ENCODE data around the gene TCF12. TPM values are rescaled to one million over a fixed set of nuclear protein-coding genes. Genes with fewer than 3 reads are reported as not detected.
A peak's percentile ranks its signal among the peaks of the same experiment; 100 is the strongest.

Gene TCF12
- total RNA-seq, 1 donor from 2014 or later, result 78.6 TPM

DNA sequence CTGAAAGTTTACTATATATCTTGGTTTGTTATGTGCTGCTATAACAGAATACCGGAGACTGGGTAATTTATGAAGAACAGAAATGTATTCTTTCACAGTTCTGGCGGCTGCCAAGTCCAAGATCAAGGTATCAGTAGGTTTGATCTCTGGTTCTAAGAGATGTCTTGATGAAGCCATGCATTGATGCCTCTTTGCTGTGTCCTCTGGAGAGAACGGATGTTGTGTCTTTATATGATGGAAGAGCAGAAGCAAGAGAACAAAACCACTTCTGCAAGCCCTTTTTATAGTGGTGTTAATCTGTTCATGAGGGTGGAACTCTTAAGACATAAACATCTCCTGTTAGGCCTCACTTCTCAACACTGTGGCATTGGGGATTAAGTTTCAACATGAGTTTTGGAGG lies 62.7 kb downstream of the TCF12 start:
- DNase-seq, result no peak
- no peak overlapping the region for H3K4me3 Mint-ChIP-seq
- no peaks in the 10 kb centered on the region for H3K27me3 Mint-ChIP-seq
- no peaks in the 10 kb centered on the region for H3K9me3 Mint-ChIP-seq
- H3K27ac Mint-ChIP-seq, result no peak overlapping the region
- H3K36me3 Mint-ChIP-seq (ENCODE audit: low read depth), result no peaks in the 10 kb centered on the region
- intact Hi-C loops (cut with micrococcal nuclease), result loop anchor here (10.0 kb wide), 1 partner anchor 174 kb away; no protein-coding TSS in a partner anchor
- peaks cover 13% of the 10 kb centered on the region for H3K4me1 Mint-ChIP-seq

DNA sequence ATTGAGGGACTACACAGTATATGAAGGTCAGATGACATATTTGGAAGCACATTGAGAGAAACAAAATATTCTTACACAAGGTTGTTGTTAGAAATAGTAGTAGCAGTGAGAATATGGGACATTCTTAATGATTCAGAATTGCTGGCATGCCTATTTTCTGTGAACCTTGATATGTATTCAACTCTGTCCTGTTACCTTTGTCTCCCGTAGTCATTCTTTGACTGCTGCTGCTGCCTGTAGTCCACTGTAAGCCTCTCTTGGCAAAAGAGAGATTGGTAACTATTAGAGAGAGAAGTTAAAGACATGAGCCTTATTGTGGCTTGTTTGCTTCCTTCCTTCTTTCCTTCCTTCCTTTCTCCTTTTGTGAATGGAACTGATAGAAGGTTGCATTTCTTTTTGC lies 64.5 kb downstream of the TCF12 start:
- Mint-ChIP-seq H3K36me3 (ENCODE audit: low read depth) (no peaks in the 10 kb centered on the region), H3K27ac (no peak overlapping the region), H3K4me1 (peaks cover 15% of the 10 kb centered on the region), H3K4me3 (no peak overlapping the region), H3K9me3 (no peaks in the 10 kb centered on the region), H3K27me3 (no peaks in the 10 kb centered on the region)
- intact Hi-C loops (cut with micrococcal nuclease), result loop anchor here (10.0 kb wide), 1 partner anchor 172 kb away; no protein-coding TSS in a partner anchor
- no peak for DNase-seq

DNA sequence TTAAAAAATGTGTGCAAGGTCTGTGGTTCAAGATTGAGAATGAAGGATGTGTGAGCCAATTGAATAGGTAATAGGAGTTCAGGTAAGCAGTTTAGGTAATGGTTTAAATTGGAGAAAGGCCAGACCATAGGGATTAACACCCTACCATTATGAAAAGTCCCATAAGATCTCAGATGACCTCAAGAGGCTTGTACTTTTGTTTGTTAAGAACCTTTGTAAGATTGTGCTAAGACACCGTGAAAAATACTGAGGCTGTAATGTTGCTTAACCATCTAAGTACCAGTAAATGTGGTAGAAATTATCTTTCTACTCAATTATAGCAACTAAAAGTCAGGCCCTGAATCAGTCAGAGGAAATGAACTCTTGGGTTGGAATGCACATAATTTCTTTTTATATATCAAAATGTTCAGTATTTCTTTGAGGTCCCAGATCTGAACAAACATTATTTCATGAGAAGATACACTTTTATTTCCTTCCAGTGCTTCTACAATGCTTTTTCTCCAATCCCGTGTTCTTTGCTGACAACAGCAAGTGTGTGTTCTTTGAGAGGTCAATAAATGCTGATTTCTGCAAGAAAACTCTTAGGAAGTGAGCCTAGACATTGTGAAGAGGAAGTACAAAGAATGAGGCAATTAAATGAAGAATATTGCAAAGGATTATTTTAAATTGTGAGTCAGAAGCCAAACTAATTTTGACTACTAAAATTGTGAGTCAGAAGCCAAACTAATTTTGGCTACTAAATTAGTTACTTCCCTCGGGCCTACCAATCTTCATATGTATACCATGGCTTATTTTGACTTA lies 66.4 kb downstream of the TCF12 start:
- Mint-ChIP-seq H3K9me3 (no peaks in the 10 kb centered on the region), H3K36me3 (ENCODE audit: low read depth) (no peaks in the 10 kb centered on the region), H3K27me3 (no peaks in the 10 kb centered on the region), H3K4me3 (no peak overlapping the region), H3K4me1 (peaks cover 24% of the 10 kb centered on the region), H3K27ac (no peak overlapping the region)
- DNase-seq, result no peak
- intact Hi-C loops (cut with micrococcal nuclease), result loop anchor here (5.0 to 10.0 kb wide), 2 partner anchors 68 to 170 kb away; partner anchors contain the start of gene TCF12

DNA sequence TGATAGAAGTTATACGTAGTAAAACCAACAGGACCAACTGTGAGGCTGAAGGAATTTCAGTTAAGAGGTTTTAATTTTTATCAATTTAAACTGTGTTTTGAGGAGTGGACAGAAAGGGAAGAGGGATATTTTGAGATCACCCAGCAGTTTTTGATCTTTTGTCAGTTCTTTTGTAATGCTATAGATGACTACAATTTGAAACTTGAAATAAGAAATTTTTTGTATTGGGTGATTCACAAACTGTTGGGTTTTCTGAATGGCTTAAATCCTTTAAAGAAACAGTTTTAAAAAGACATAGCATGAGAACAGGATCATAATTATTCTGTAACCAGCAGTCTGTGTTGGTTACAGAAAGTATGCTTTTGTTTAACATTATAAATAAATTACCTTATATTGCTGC lies 67.4 kb downstream of the TCF12 start:
- intact Hi-C loops (cut with micrococcal nuclease), result loop anchor here (1.0 to 10.0 kb wide), 3 partner anchors 22 to 169 kb away; partner anchors contain the start of gene TCF12
- H3K9me3 Mint-ChIP-seq, result no peaks in the 10 kb centered on the region
- no peak for DNase-seq
- H3K4me3 Mint-ChIP-seq, result no peak overlapping the region
- H3K36me3 Mint-ChIP-seq (ENCODE audit: low read depth), result no peaks in the 10 kb centered on the region
- no peaks in the 10 kb centered on the region for H3K27me3 Mint-ChIP-seq
- H3K27ac Mint-ChIP-seq, result no peak overlapping the region
- peaks cover 23% of the 10 kb centered on the region for H3K4me1 Mint-ChIP-seq

DNA sequence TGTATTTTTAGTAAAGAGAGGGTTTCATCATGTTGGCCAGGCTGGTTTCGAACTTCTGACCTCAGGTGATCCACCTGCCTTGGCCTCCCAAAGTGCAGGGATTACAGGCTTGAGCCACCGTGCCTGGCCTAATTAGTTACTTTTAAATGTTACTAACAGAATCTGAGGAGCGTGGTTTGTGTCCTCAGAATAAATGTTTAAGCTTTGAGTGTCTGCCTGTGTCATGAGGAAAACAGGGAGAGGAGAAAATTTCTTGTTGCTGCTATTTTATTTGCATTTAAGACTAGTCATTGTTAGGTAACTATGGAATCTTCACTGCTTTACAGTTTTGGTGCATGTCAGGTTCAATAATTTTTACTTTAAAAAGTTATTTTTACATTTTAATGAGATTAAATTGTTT lies 68.8 kb downstream of the TCF12 start:
- no peaks in the 10 kb centered on the region for H3K9me3 Mint-ChIP-seq
- no peak overlapping the region for H3K27ac Mint-ChIP-seq
- H3K4me1 Mint-ChIP-seq, result peaks cover 22% of the 10 kb centered on the region
- H3K27me3 Mint-ChIP-seq, result no peaks in the 10 kb centered on the region
- no peaks in the 10 kb centered on the region for H3K36me3 Mint-ChIP-seq (ENCODE audit: low read depth)
- DNase-seq, result no peak
- H3K4me3 Mint-ChIP-seq, result no peak overlapping the region
- intact Hi-C loops (cut with micrococcal nuclease), result loop anchor here (5.0 to 10.0 kb wide), 2 partner anchors 70 to 168 kb away; partner anchors contain the start of gene TCF12

DNA sequence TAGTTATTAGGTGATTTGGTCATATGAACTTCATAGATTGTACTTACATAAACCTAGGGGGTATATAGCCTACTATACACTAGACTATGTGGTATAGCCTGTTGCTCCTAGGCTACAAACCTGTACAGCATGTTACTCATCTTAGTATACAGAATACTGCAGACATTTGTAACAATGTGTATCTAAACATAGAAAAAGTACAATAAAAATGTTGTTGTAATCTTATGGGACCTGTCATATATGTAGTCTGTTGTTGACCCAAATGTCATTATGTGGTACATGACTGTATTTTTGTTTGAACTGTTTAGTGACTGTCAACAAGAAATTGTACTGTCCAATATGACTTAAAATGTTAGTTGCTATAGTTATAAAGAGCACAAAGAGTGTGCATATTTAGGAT lies 69.8 kb downstream of the TCF12 start:
- Mint-ChIP-seq H3K4me3 (no peak overlapping the region), H3K27ac (peak overlapping the region; percentile 37), H3K27me3 (no peaks in the 10 kb centered on the region), H3K9me3 (no peaks in the 10 kb centered on the region), H3K36me3 (ENCODE audit: low read depth) (peaks cover 7% of the 10 kb centered on the region), H3K4me1 (peaks cover 16% of the 10 kb centered on the region)
- DNase-seq, result no peak
- intact Hi-C loops (cut with micrococcal nuclease), result loop anchor here (5.0 to 10.0 kb wide), 2 partner anchors 71 to 167 kb away; partner anchors contain the start of gene TCF12

DNA sequence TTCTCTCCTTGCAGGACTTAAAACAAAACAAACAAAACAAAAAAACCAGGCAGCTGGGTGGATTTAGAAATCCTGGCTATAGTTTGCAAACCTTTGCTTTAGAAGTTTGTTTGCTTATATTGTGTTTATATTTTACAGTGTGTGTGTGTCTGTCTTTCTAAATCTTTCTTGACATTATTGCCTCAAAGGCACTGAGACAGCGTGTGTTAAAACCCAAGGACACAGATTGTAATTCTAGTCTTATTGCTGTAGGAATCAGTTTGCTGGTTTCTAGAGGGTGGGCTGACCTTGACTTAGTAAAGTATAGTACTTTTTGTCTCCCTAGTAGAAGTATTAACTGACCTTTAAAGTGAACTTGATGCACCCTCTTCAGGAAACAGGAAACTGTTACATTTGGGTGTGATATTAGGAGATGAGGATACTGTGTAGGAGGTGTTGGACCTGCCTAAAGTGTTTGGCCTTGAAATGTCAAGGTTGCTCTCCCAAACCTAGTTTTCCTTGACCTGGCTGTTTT lies 71.0 kb downstream of the TCF12 start:
- no peak overlapping the region for H3K4me3 Mint-ChIP-seq
- H3K4me1 Mint-ChIP-seq, result peaks cover 16% of the 10 kb centered on the region
- intact Hi-C loops (cut with micrococcal nuclease), result loop anchor here (5.0 to 10.0 kb wide), 2 partner anchors 72 to 165 kb away; partner anchors contain the start of gene TCF12
- H3K27ac Mint-ChIP-seq, result no peak overlapping the region
- no peak for DNase-seq
- H3K9me3 Mint-ChIP-seq, result no peaks in the 10 kb centered on the region
- no peaks in the 10 kb centered on the region for H3K27me3 Mint-ChIP-seq
- peaks cover 16% of the 10 kb centered on the region for H3K36me3 Mint-ChIP-seq (ENCODE audit: low read depth)

DNA sequence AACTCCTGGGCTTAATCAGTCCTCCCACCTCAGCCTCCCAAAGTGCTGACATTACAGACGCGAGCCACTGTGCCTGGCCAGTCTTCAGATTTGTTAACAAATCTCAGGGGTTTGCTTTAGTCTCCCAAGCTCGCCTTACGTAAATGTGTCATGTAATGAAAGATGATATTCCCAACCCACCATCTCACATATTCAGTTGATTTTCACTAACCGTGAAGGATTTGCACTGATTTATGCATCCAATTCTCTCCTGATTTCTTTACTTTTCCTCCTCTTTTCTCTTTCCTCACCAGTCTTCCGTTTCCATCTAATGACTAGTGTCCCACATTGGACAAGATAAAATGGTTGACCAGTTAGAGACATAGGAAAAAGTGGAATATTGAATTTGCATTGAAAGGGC lies 72.6 kb downstream of the TCF12 start:
- peaks cover 15% of the 10 kb centered on the region for H3K4me1 Mint-ChIP-seq
- H3K9me3 Mint-ChIP-seq, result peaks cover 4% of the 10 kb centered on the region
- DNase-seq, result no peak
- intact Hi-C loops (cut with micrococcal nuclease), result no loop called here
- no peaks in the 10 kb centered on the region for H3K27me3 Mint-ChIP-seq
- peaks cover 16% of the 10 kb centered on the region for H3K36me3 Mint-ChIP-seq (ENCODE audit: low read depth)
- no peak overlapping the region for H3K27ac Mint-ChIP-seq
- no peak overlapping the region for H3K4me3 Mint-ChIP-seq

DNA sequence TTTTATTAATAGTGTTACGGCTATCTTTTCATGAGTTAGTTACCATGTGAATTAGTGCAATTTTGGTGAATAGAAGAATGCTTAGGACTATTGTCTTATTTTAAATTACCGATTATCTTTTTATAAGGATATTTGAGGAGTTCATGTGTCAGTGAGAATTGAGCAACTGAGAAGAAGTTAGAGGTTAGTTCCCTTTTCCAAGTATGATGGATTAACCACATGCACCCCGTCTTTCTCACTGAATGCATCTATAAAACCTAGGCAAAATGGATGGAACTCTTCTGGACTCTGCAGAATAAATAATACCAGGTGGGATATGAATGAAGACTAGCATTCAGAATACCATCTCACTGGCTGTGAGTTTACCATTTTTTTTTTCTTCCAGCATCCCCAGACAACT lies 74.3 kb downstream of the TCF12 start:
- intact Hi-C loops (cut with micrococcal nuclease), result no loop called here
- Mint-ChIP-seq H3K27me3 (no peaks in the 10 kb centered on the region), H3K36me3 (ENCODE audit: low read depth) (peaks cover 19% of the 10 kb centered on the region), H3K9me3 (peaks cover 4% of the 10 kb centered on the region), H3K4me3 (no peak overlapping the region), H3K4me1 (peaks cover 13% of the 10 kb centered on the region), H3K27ac (no peak overlapping the region)
- no peak for DNase-seq

DNA sequence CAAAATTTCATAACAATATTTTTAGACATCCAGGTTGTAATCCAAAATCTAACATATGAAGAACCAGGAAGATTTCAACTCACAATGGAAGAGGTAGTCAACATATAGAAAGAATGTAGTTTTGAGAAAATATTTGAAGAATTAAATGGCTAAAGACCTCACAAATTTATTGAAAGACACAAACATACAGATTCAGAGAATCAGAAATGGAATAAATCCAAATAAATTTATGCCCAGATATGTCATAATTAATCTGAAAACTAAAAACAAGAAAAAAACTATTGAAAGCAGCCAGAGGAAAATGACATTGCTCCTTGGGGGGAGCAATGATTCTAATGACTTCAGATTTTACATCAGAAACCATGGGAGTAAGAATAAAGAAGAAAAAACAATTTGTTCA lies 75.8 kb downstream of the TCF12 start:
- peaks cover 4% of the 10 kb centered on the region for H3K9me3 Mint-ChIP-seq
- intact Hi-C loops (cut with micrococcal nuclease), result no loop called here
- H3K4me3 Mint-ChIP-seq, result no peak overlapping the region
- no peak overlapping the region for H3K27ac Mint-ChIP-seq
- peaks cover 19% of the 10 kb centered on the region for H3K36me3 Mint-ChIP-seq (ENCODE audit: low read depth)
- no peaks in the 10 kb centered on the region for H3K27me3 Mint-ChIP-seq
- H3K4me1 Mint-ChIP-seq, result peaks cover 9% of the 10 kb centered on the region
- no peak for DNase-seq

DNA sequence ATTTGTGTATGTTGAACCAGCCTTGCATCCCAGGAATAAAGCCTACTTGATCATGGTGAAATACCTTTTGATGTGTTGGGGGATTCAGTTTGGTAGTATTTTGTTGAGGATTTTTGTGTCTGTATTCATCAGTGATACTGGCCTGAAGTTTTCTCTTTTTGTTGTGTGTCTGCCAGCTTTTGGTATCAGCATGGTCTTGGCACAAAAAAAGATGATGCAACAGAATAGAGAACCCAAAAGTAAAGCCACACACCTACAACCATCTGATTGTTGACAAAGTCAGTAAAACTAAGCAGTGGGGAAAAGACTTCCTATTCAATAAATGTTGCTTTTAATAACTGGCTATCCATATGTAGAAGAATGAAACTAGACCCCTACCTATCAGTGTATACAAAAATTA lies 77.6 kb downstream of the TCF12 start:
- intact Hi-C loops (cut with micrococcal nuclease), result no loop called here
- H3K27me3 Mint-ChIP-seq, result no peaks in the 10 kb centered on the region

DNA sequence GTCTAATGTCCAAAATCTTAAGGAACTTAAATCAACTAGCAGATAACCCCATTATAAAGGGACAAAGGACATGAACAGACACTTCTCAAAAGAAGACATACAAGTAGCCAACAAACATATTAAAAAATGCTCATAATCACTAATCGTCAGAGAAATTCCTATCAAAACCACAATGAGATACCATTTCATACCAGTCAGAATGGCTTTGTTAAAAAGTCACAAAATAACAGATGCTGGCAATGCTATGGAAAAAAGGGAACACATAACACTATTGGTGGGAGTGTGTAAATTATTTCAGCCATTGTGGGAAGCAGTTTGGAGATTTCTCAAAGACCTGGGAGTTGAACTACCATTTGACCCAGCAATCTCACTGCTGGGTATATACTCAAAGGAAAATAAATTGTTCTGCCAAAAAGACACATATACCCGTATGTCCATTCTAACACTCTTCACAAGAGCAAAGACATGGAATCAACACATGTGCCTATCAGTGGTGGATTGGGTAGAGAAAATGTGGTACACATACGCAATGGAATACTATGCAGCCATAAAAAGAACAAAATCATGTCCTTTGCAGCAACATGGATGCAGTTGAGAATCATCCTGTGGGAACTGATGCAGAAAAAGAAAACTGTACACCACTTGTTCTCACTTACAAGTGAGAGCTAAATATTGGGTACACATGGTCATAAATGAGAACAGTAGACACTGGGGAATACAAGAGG lies 78.5 kb downstream of the TCF12 start:
- H3K27ac Mint-ChIP-seq, result no peak overlapping the region
- H3K9me3 Mint-ChIP-seq, result peaks cover 4% of the 10 kb centered on the region
- H3K4me3 Mint-ChIP-seq, result no peak overlapping the region
- intact Hi-C loops (cut with micrococcal nuclease), result no loop called here
- H3K4me1 Mint-ChIP-seq, result no peaks in the 10 kb centered on the region
- DNase-seq, result no peak
- H3K36me3 Mint-ChIP-seq (ENCODE audit: low read depth), result peaks cover 19% of the 10 kb centered on the region
- no peaks in the 10 kb centered on the region for H3K27me3 Mint-ChIP-seq

More for the DNA sequence above, 77.6 kb downstream of the TCF12 start:
- Mint-ChIP-seq H3K4me1 (peaks cover 1% of the 10 kb centered on the region), H3K4me3 (no peak overlapping the region), H3K36me3 (ENCODE audit: low read depth) (peaks cover 19% of the 10 kb centered on the region), H3K9me3 (peaks cover 4% of the 10 kb centered on the region), H3K27ac (no peak overlapping the region)
- no peak for DNase-seq

DNA sequence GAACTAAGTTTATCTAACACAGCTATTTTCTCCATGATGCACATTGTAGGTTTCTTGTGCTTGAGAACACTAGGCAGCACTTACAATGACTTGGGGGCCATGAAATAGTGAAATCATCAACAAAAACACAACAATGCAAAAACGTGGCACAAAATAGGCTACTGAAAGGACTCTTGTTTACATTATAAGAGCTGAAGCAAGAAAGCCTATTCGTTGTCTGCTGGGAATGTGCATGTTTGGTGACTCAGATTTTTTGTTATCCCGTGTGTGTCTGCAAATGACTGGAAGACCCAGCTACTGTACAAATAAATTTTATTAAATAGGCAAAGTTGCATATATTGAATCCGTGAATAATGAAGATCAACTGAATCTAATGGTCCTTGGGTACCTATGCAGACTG lies 85.0 kb downstream of the TCF12 start:
- intact Hi-C loops (cut with micrococcal nuclease), result no loop called here
- Mint-ChIP-seq H3K4me3 (no peak overlapping the region), H3K27me3 (no peaks in the 10 kb centered on the region), H3K4me1 (peaks cover 6% of the 10 kb centered on the region), H3K27ac (no peak overlapping the region), H3K36me3 (ENCODE audit: low read depth) (peaks cover 6% of the 10 kb centered on the region), H3K9me3 (no peaks in the 10 kb centered on the region)
- no peak for DNase-seq

DNA sequence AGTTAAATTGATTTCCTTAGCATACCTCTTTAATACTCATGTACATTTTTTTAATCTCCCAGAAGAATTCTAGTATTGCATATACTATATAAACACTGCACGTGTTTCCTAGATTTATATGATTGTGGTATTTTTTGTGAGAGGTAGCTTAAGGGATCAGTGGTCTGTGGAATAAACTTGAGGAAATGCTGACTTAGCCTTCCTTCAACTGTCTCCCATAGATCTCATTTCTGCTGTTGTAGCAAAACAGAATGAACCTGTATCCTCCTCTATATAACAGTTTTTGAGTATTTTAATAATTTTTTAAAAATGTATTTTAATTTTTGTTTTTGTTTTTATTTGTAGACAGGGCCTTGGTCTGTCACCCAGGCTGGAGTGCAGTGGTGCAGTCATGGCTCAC lies 86.8 kb downstream of the TCF12 start:
- peaks cover 8% of the 10 kb centered on the region for H3K36me3 Mint-ChIP-seq (ENCODE audit: low read depth)
- H3K27me3 Mint-ChIP-seq, result no peaks in the 10 kb centered on the region
- H3K27ac Mint-ChIP-seq, result no peak overlapping the region
- H3K4me3 Mint-ChIP-seq, result no peak overlapping the region
- no peak for DNase-seq
- intact Hi-C loops (cut with micrococcal nuclease), result no loop called here
- H3K9me3 Mint-ChIP-seq, result no peaks in the 10 kb centered on the region
- peaks cover 6% of the 10 kb centered on the region for H3K4me1 Mint-ChIP-seq

All from activated CD4-positive, alpha-beta T cell treated with anti-CD3 and anti-CD28 coated beads, Interleukin-2, amount 10 ng/mL, durations not matched to agents 24 days and 14 days (primary cell).